RWPE2 (cell line): ENCODE results near the gene ABCA7.

Experiments
- ATAC-seq: fragments of 200-7000 bp; cut with Tn5 transposase; 3 replicates; pipeline ENCODE4 v1.9.1; 2021; ENCODE audit warnings: low read depth
- DNase-seq: peaks from one replicate; pipeline ENCODE4 v3.0.0-alpha.2; 2020; ENCODE audit warnings: low spot score
- H3K27ac ChIP-seq: fragments of 450-650 bp; 2 replicates; pipeline ENCODE4 v1.5.1; 2017; ENCODE audit warnings: mild to moderate bottlenecking; ENCODE audit not compliant: poor library complexity, severe bottlenecking
- H3K27me3 ChIP-seq: fragments of 250-450 bp; sonication (Bioruptor Pico); 2 replicates; pipeline ENCODE4 v1.5.1; 2021; ENCODE audit warnings: mild to moderate bottlenecking, moderate library complexity; ENCODE audit not compliant: insufficient read depth, poor library complexity, severe bottlenecking
- H3K36me3 ChIP-seq: fragments of 250-450 bp; sonication (Bioruptor Pico); 2 replicates; pipeline ENCODE4 v1.5.1; 2020; ENCODE audit warnings: low read depth, mild to moderate bottlenecking, moderate library complexity
- H3K4me1 ChIP-seq: fragments of 250-450 bp; sonication (Bioruptor Pico); 2 replicates; pipeline ENCODE4 v1.5.1; 2021; ENCODE audit warnings: mild to moderate bottlenecking, moderate library complexity; ENCODE audit not compliant: insufficient read depth, poor library complexity, severe bottlenecking
- H3K4me3 ChIP-seq: fragments of 250-450 bp; sonication (Bioruptor Pico); 2 replicates; pipeline ENCODE4 v1.5.1; 2021; ENCODE audit warnings: mild to moderate bottlenecking, moderate library complexity; ENCODE audit not compliant: severe bottlenecking
- H3K9me3 ChIP-seq: fragments of 250-450 bp; sonication (Bioruptor Pico); 2 replicates; pipeline ENCODE4 v1.5.1; 2021; ENCODE audit warnings: mild to moderate bottlenecking, moderate library complexity; ENCODE audit not compliant: severe bottlenecking
- TF ChIP-seq, protein P1 (sequence below): fragments of 450-650 bp; IDR thresholded peaks from one replicate; pipeline ENCODE4 v1.5.1; 2017; ENCODE audit warnings: mild to moderate bottlenecking, moderate library complexity; ENCODE audit not compliant: poor library complexity, severe bottlenecking

The ABCA7 gene

GRCh38 chr19:1007399-1008251 is 32.3 kb upstream of the ABCA7 start:
- TF ChIP-seq, protein P1, sequence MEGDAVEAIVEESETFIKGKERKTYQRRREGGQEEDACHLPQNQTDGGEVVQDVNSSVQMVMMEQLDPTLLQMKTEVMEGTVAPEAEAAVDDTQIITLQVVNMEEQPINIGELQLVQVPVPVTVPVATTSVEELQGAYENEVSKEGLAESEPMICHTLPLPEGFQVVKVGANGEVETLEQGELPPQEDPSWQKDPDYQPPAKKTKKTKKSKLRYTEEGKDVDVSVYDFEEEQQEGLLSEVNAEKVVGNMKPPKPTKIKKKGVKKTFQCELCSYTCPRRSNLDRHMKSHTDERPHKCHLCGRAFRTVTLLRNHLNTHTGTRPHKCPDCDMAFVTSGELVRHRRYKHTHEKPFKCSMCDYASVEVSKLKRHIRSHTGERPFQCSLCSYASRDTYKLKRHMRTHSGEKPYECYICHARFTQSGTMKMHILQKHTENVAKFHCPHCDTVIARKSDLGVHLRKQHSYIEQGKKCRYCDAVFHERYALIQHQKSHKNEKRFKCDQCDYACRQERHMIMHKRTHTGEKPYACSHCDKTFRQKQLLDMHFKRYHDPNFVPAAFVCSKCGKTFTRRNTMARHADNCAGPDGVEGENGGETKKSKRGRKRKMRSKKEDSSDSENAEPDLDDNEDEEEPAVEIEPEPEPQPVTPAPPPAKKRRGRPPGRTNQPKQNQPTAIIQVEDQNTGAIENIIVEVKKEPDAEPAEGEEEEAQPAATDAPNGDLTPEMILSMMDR, result no peak
- DNase-seq, result no peak
- Histone ChIP-seq H3K36me3 (peaks cover 13% of the 10 kb centered on the region; the same call in 1 of the 2 replicates), H3K4me1 (no peaks in the 10 kb centered on the region), H3K4me3 (no peak overlapping the region), H3K27ac (no peak overlapping the region), H3K27me3 (no peaks in the 10 kb centered on the region), H3K9me3 (no peaks in the 10 kb centered on the region)
- no peak for ATAC-seq

- ATAC-seq (no peak), DNase-seq (no peak)
- peaks cover 15% of the 10 kb centered on the region; the same call in 1 of the 2 replicates for H3K36me3 ChIP-seq
- H3K9me3 ChIP-seq, result no peaks in the 10 kb centered on the region
- H3K27ac ChIP-seq, result no peak overlapping the region
- TF ChIP-seq, protein P1, result no peak
- no peaks in the 10 kb centered on the region for H3K27me3 ChIP-seq
- no peak overlapping the region for H3K4me3 ChIP-seq
- H3K4me1 ChIP-seq, result no peaks in the 10 kb centered on the region
These were observed 31.5 kb upstream of the ABCA7 start for GRCh38 chr19:1008268-1009040.

DNA sequence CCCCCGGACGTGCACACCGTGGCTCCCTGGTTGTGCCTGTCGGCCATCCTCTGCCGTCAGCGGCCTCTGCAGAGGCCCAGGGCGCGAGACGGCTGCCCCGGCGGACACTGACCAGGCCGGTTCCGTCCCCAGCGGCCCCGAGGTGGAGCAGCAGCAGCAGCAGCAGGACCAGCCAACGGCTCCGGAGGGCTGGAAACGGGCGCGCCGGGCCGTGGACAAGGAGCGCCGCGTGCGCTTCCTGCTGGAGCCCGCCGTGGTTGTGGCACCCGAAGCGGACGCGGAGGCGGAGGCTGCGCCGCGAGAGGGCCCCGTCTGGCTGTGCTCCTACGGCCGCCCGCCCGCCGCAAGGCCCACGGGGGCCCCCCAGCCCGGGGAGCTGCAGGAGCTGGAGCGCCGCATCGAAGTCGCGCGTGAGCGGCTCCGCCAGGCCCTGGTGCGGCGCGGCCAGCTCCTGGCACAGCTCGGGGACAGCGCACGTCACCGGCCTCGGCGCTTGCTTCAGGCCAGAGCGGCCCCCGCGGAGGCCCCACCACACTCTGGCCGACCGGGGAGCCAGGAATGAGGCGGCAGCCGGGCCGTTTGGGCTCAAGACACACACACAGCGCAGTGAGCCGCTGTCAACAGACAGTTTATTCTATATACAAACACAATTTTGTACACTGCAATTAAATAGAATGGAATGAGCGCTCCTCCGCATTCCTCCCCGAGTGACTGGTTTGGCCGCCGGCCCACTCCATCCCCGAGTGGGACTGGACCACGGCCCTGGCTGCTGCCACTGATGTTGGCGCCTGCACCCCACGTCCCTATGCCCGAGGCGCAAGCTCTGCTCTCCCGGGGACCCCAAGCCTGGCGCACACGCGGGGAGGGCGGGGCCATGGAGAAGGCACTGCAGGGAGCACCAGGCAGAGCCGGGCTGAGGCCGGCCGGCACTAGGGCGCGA is 30.6 kb upstream of the ABCA7 start:
- TF ChIP-seq, protein P1, result no peak
- H3K27ac ChIP-seq, result no peak overlapping the region
- DNase-seq, result no peak

GRCh38 chr19:1009981-1010538 is 29.8 kb upstream of the ABCA7 start:
- Histone ChIP-seq H3K36me3 (peaks cover 28% of the 10 kb centered on the region), H3K27me3 (no peaks in the 10 kb centered on the region), H3K27ac (no peak overlapping the region), H3K9me3 (no peaks in the 10 kb centered on the region), H3K4me1 (no peaks in the 10 kb centered on the region), H3K4me3 (no peak overlapping the region)
- DNase-seq, result no peak
- TF ChIP-seq, protein P1, result no peak
- no peak for ATAC-seq

More for the DNA sequence above, 30.6 kb upstream of the ABCA7 start:
- Histone ChIP-seq H3K27me3 (no peaks in the 10 kb centered on the region), H3K9me3 (no peaks in the 10 kb centered on the region), H3K36me3 (peaks cover 22% of the 10 kb centered on the region; the same call in 1 of the 2 replicates), H3K4me1 (no peaks in the 10 kb centered on the region), H3K4me3 (no peak overlapping the region)
- ATAC-seq, result no peak; the same call in 2 of the 3 replicates
